ENCODE measurements around the gene DNAH2. TPM values are rescaled to one million over a fixed set of nuclear protein-coding genes. Genes with fewer than 3 reads are reported as not detected.

DNAH2 gene
- total and polyA plus RNA-seq, 9 of the 15 experiments (the other 6 are each of a cell fraction or from before 2014, with no cell fraction given): 0.03 TPM; not detected in 8

DNA sequence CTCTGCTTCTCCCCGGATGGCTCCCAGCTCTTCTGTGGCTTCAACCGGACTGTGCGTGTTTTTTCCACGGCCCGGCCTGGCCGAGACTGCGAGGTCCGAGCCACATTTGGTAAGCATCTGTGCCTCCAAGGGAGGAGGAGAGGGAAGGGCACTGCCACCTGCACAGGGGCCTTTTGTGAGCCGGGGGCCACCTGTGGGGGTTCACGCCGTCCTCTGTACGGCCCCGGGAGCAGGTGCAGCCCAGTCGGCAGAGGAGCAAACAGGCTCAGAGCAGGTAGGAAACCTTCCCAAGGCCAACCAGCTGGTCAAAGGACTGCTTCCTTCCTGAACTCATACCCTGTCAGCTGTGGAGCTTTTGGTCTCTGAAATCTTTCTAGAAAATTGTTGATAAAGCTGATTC, 15.9 kb upstream of the DNAH2 start:
- no peak for FAIRE-seq
- no peaks in the 10 kb centered on the region for H3K79me2 ChIP-seq (ENCODE audit: control insufficient read depth, insufficient read depth, low read length)
- no TSS peak for BruUV-seq (replicated peaks)
- H3K4me1 ChIP-seq (replicated peaks in 1 of 2; ENCODE audit: control insufficient read depth in 2 of 2, insufficient read depth in 2 of 2, low read length in 2 of 2): peaks cover 5 to 23% of the 10 kb centered on the region in 2 experiments; a peak in 3 of 5 replicates
- H3K4me3 ChIP-seq: no peak overlapping the region
- H3K4me2 ChIP-seq (ENCODE audit: insufficient read depth, low read length): no peak overlapping the region
- H3K9ac ChIP-seq (ENCODE audit: insufficient read depth in 1 of 2, low read depth in 2 of 2, low read length in 2 of 2): no peak overlapping the region
- H2AFZ ChIP-seq (ENCODE audit: low read depth, low read length): no peak overlapping the region
- intact Hi-C loops (cut with micrococcal nuclease) (no loop called here), in situ Hi-C loops (cut with MboI) (no loop called here)
- no peak overlapping the region for H3K27ac ChIP-seq (ENCODE audit: extremely low read depth, low read depth, low read length)
- WGBS (ENCODE audit: insufficient coverage, low coverage, missing lambda C conversion rate): 91% methylated on average over 10 of the region's 14 CpGs
- H4K20me1 ChIP-seq (replicated peaks; ENCODE audit: control insufficient read depth, insufficient read depth, low read length): no peaks in the 10 kb centered on the region
- DNase-seq (ENCODE audit: extremely low read depth in 1 of 4, low spot score in 3 of 4): no peak
- POLR2A ChIA-PET: interaction anchor here (0.6 to 7.6 kb wide), 3 partner anchors 13 to 301 kb away, joined by 3 to 67 read pairs (median 5); partner anchors contain the start of genes GUCY2D, POLR2A, TP53 and WRAP53
- no peak for ATAC-seq
- H3K9me1 ChIP-seq (ENCODE audit: control insufficient read depth, insufficient read depth, low read length): no peaks in the 10 kb centered on the region
- H3K36me3 ChIP-seq (ENCODE audit: control insufficient read depth, insufficient read depth, low read length): peaks cover 4% of the 10 kb centered on the region; the same call in 1 of the 3 replicates
- H3K9me3 ChIP-seq (replicated peaks; ENCODE audit: control insufficient read depth, insufficient read depth, low read depth, low read length): no peaks in the 10 kb centered on the region
- H3K27me3 ChIP-seq (ENCODE audit: control insufficient read depth in 2 of 2, insufficient read depth in 2 of 2, low read length in 2 of 2): peaks cover 7 to 12% of the 10 kb centered on the region in 2 experiments; a peak in 4 of 5 replicates
- CTCF ChIA-PET (ENCODE audit: low intra/inter-chr PET ratio): no interaction called here
- TF ChIP-seq NUFIP1 (IDR thresholded peaks at IDR 0.05; ENCODE audit: partially characterized antibody) (no peak), SMAD2 (IDR thresholded peaks at IDR 0.05; ENCODE audit: low read depth, low read length) (no peak), HMG20B (CRISPR knock-in tag; IDR thresholded peaks at IDR 0.05) (no peak), FOXA1 (IDR thresholded peaks at IDR 0.05; ENCODE audit: borderline replicate concordance) (no peak), ZFP30 (CRISPR knock-in tag; IDR thresholded peaks at IDR 0.05; ENCODE audit: borderline replicate concordance) (no peak), ZNF668 (CRISPR knock-in tag; IDR thresholded peaks at IDR 0.05) (no peak), CXXC5 (CRISPR knock-in tag; IDR thresholded peaks at IDR 0.05) (no peak), ZNF23 (CRISPR knock-in tag; IDR thresholded peaks at IDR 0.05) (no peak), FOXK1 (CRISPR knock-in tag; IDR thresholded peaks at IDR 0.05; ENCODE audit: borderline replicate concordance) (no peak), ARID2 (IDR thresholded peaks at IDR 0.05) (no peak), TAF1 (IDR thresholded peaks at IDR 0.05; ENCODE audit: control insufficient read depth, extremely low read depth, insufficient read depth, low read length, severe bottlenecking) (no peak), TRIM28 (IDR thresholded peaks at IDR 0.05) (no peak), ZNF408 (CRISPR knock-in tag; IDR thresholded peaks at IDR 0.05; ENCODE audit: low read depth) (no peak), XRCC4 (IDR thresholded peaks at IDR 0.05; ENCODE audit: extremely low read depth, insufficient read depth, insufficient read length) (no peak)
- TF ChIP-seq, protein P1, sequence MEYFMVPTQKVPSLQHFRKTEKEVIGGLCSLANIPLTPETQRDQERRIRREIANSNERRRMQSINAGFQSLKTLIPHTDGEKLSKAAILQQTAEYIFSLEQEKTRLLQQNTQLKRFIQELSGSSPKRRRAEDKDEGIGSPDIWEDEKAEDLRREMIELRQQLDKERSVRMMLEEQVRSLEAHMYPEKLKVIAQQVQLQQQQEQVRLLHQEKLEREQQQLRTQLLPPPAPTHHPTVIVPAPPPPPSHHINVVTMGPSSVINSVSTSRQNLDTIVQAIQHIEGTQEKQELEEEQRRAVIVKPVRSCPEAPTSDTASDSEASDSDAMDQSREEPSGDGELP (CRISPR knock-in tag; IDR thresholded peaks at IDR 0.05; ENCODE audit: borderline replicate concordance): no peak
- TF ChIP-seq, protein P2, sequence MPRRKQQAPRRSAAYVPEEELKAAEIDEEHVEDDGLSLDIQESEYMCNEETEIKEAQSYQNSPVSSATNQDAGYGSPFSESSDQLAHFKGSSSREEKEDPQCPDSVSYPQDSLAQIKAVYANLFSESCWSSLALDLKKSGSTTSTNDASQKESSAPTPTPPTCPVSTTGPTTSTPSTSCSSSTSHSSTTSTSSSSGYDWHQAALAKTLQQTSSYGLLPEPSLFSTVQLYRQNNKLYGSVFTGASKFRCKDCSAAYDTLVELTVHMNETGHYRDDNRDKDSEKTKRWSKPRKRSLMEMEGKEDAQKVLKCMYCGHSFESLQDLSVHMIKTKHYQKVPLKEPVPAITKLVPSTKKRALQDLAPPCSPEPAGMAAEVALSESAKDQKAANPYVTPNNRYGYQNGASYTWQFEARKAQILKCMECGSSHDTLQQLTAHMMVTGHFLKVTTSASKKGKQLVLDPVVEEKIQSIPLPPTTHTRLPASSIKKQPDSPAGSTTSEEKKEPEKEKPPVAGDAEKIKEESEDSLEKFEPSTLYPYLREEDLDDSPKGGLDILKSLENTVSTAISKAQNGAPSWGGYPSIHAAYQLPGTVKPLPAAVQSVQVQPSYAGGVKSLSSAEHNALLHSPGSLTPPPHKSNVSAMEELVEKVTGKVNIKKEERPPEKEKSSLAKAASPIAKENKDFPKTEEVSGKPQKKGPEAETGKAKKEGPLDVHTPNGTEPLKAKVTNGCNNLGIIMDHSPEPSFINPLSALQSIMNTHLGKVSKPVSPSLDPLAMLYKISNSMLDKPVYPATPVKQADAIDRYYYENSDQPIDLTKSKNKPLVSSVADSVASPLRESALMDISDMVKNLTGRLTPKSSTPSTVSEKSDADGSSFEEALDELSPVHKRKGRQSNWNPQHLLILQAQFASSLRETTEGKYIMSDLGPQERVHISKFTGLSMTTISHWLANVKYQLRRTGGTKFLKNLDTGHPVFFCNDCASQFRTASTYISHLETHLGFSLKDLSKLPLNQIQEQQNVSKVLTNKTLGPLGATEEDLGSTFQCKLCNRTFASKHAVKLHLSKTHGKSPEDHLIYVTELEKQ (CRISPR knock-in tag; IDR thresholded peaks at IDR 0.05): no peak

Measured in K562 (cell line).